ENCODE results near the gene KCNQ5. TPM values are rescaled to one million over a fixed set of nuclear protein-coding genes. Genes with fewer than 3 reads are reported as not detected.

The KCNQ5 gene
- total RNA-seq, 4 donors from 2014 or later: 1.1 to 14.6 (median 9.0) TPM

DNA sequence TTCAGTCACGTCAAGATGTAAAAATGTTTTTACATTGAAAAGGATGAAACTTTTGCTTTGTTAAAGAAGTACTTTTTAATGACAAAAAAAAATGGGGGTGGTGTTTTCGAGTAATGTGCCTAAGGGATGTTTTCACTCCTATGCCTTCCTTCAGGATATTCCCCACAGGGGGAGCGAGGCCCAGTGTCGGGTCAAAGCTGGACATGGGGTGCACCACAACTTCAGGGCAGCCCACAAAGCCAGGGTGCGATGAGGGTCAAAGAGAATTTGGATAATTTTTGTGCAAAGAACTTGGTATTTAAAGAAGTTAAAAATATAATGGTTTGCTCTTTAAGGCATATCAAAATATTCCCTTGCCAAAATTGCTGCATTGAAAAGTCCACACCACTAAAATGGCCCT is 247.8 kb downstream of the KCNQ5 start:
- intact Hi-C loops (cut with DNase I): no loop called here
- Histone ChIP-seq H3K9me3 (no peaks in the 10 kb centered on the region), H3K4me3 (replicated peaks in 1 of 3) (no peak overlapping the region), H3K27ac (no peak overlapping the region), H3K27me3 (no peaks in the 10 kb centered on the region), H3K36me3 (no peaks in the 10 kb centered on the region), H3K4me1 (no peaks in the 10 kb centered on the region)
- no peak for DNase-seq
- TF ChIP-seq, protein P1, sequence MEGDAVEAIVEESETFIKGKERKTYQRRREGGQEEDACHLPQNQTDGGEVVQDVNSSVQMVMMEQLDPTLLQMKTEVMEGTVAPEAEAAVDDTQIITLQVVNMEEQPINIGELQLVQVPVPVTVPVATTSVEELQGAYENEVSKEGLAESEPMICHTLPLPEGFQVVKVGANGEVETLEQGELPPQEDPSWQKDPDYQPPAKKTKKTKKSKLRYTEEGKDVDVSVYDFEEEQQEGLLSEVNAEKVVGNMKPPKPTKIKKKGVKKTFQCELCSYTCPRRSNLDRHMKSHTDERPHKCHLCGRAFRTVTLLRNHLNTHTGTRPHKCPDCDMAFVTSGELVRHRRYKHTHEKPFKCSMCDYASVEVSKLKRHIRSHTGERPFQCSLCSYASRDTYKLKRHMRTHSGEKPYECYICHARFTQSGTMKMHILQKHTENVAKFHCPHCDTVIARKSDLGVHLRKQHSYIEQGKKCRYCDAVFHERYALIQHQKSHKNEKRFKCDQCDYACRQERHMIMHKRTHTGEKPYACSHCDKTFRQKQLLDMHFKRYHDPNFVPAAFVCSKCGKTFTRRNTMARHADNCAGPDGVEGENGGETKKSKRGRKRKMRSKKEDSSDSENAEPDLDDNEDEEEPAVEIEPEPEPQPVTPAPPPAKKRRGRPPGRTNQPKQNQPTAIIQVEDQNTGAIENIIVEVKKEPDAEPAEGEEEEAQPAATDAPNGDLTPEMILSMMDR (IDR thresholded peaks at IDR 0.05): no peak
- no peak for TF ChIP-seq POLR2A (IDR thresholded peaks at IDR 0.05)
- 94 to 96% methylated on average over 5 of the region's 5 CpGs for WGBS, 2 donors

GRCh38 chr6:72873433-72873832 is 251.6 kb downstream of the KCNQ5 start:
- Histone ChIP-seq H3K4me3 (replicated peaks in 1 of 3) (no peak overlapping the region), H3K27ac (no peak overlapping the region), H3K9me3 (no peaks in the 10 kb centered on the region), H3K36me3 (no peaks in the 10 kb centered on the region), H3K27me3 (no peaks in the 10 kb centered on the region), H3K4me1 (no peaks in the 10 kb centered on the region)
- no peak for TF ChIP-seq POLR2A (IDR thresholded peaks at IDR 0.05)
- TF ChIP-seq, protein P1 (IDR thresholded peaks at IDR 0.05): no peak
- no peak for DNase-seq
- intact Hi-C loops (cut with DNase I): no loop called here
- WGBS, 2 donors: 96 to 98% methylated on average over 1 of the region's 1 CpG

GRCh38 chr6:72876256-72876655 is 254.4 kb downstream of the KCNQ5 start:
- no peak overlapping the region for H3K4me3 ChIP-seq (replicated peaks in 1 of 3)
- intact Hi-C loops (cut with DNase I): no loop called here
- no peaks in the 10 kb centered on the region for H3K4me1 ChIP-seq
- no peaks in the 10 kb centered on the region for H3K9me3 ChIP-seq
- no peak for DNase-seq
- H3K27ac ChIP-seq: no peak overlapping the region
- TF ChIP-seq, protein P1 (IDR thresholded peaks at IDR 0.05): no peak
- H3K36me3 ChIP-seq: no peaks in the 10 kb centered on the region
- H3K27me3 ChIP-seq: no peaks in the 10 kb centered on the region

DNA sequence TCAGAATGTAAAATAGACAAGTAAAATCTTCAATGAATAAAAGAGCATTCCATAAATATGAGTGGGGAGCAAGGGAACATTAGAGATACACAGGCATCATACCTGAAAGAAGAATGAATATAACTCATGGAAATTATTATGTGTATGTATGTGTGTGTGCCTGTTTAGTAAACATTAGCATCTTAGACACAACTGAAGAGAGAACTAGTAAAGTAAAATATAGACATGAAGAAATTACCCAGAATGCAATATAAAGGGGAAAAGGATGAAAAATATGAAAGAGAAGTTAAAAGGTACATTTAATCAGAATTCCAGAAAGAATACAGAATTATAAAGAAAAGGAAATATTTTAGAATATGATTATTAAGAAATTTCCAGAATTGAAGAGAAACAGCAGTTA is 264.3 kb downstream of the KCNQ5 start:
- H3K36me3 ChIP-seq: no peaks in the 10 kb centered on the region
- intact Hi-C loops (cut with DNase I): no loop called here
- H3K4me3 ChIP-seq (replicated peaks in 1 of 3): no peak overlapping the region
- H3K4me1 ChIP-seq: no peaks in the 10 kb centered on the region
- H3K27me3 ChIP-seq: no peaks in the 10 kb centered on the region
- no peaks in the 10 kb centered on the region for H3K9me3 ChIP-seq
- no peak overlapping the region for H3K27ac ChIP-seq
- TF ChIP-seq, protein P1 (IDR thresholded peaks at IDR 0.05): no peak
- TF ChIP-seq POLR2A (IDR thresholded peaks at IDR 0.05): no peak
- DNase-seq: no peak

- no peak overlapping the region for H3K27ac ChIP-seq
- H3K4me1 ChIP-seq: no peaks in the 10 kb centered on the region
- no peaks in the 10 kb centered on the region for H3K9me3 ChIP-seq
- intact Hi-C loops (cut with DNase I): no loop called here
- H3K27me3 ChIP-seq: no peaks in the 10 kb centered on the region
- H3K36me3 ChIP-seq: no peaks in the 10 kb centered on the region
- no peak for DNase-seq
- H3K4me3 ChIP-seq (replicated peaks in 1 of 3): no peak overlapping the region
- 73 to 76% methylated on average over 1 of the region's 1 CpG for WGBS, 2 donors
- TF ChIP-seq POLR2A (IDR thresholded peaks at IDR 0.05): no peak
- TF ChIP-seq, protein P1 (IDR thresholded peaks at IDR 0.05): no peak
These were observed 268.4 kb downstream of the KCNQ5 start for GRCh38 chr6:72890233-72890632.

Data from thyroid gland (tissue), 4 donors.